GM18526 (cell line): ENCODE results near the gene ARL14EPL.

ENCODE experiments used
- POLR2A ChIP-seq: IDR thresholded peaks from 3 replicates; pipeline ENCODE4 v1.6.1; 2011; ENCODE audit not compliant: insufficient read length; ENCODE audit errors: extremely low read depth

Gene ARL14EPL

GRCh38 chr5:116084287-116084691 is 52.0 kb downstream of the ARL14EPL start:
- no peak for TF ChIP-seq POLR2A

- peak; percentile 85 for TF ChIP-seq POLR2A
These were observed 52.8 kb downstream of the ARL14EPL start, which contains the start of gene COMMD10 for GRCh38 chr5:116084871-116085715. Gene COMMD10, plus strand, starts transcription at chr5:116085025.

- no peak for TF ChIP-seq POLR2A
These were observed 55.8 kb downstream of the ARL14EPL start for GRCh38 chr5:116088062-116088461.

GRCh38 chr5:116090302-116090701 is 58.0 kb downstream of the ARL14EPL start:
- TF ChIP-seq POLR2A, result no peak

GRCh38 chr5:116091416-116091815 is 59.1 kb downstream of the ARL14EPL start:
- no peak for TF ChIP-seq POLR2A

- TF ChIP-seq POLR2A, result no peak
These were observed 65.0 kb downstream of the ARL14EPL start for GRCh38 chr5:116097301-116097700.

GRCh38 chr5:116098998-116099397 is 66.7 kb downstream of the ARL14EPL start:
- no peak for TF ChIP-seq POLR2A
